Tibial nerve (tissue), 4 donors: ENCODE data around the gene USP32.

Experiments used
- CTCF ChIP-seq, 5 experiments: fragments of 200-600 bp in 3 of 5; fragments of 450-650 bp in 2 of 5; sonication (generic) in 3 of 5; IDR thresholded peaks; one replicate each; pipeline ENCODE4 v1.5.1; 2016 to 2019; ENCODE audit warnings: antibody characterized with exemption in 5 of 5, mild to moderate bottlenecking in 3 of 5, moderate library complexity in 2 of 5
- EP300 ChIP-seq, 2 donors: sonication (generic); formaldehyde crosslinking; IDR thresholded peaks; one replicate each; pipeline ENCODE4 v1.6.1; 2017; ENCODE audit warnings: antibody characterized with exemption in 2 of 2, mild to moderate bottlenecking in 1 of 2
- POLR2A ChIP-seq, 2 donors: fragments of 450-650 bp; IDR thresholded peaks; one replicate each; pipeline ENCODE4 v1.6.1; 2017; ENCODE audit warnings: antibody characterized with exemption in 2 of 2, mild to moderate bottlenecking in 2 of 2, moderate library complexity in 2 of 2

GRCh38 chr17:60326702-60327101, 65.2 kb downstream of the USP32 start:
- TF ChIP-seq CTCF (IDR thresholded peaks at IDR 0.05) (no peak), EP300 (IDR thresholded peaks at IDR 0.05) (no peak), POLR2A (IDR thresholded peaks at IDR 0.05) (no peak)
